GM23338 (cell line): ENCODE measurements around the gene GRK2. TPM values are rescaled to one million over a fixed set of nuclear protein-coding genes. Genes with fewer than 3 reads are reported as not detected.

Source experiments
- ATAC-seq: fragments of 200-7000 bp; cut with Tn5 transposase; 3 replicates; pipeline ENCODE4 v1.9.1; 2020
- DNase-seq: peaks from one replicate; pipeline ENCODE4 v3.0.0-alpha.2; 2015; ENCODE audit warnings: low spot score
- H2AFZ ChIP-seq: fragments of 200-600 bp; sonication (generic); 2 replicates; pipeline ENCODE4 v1.8.0; 2016; ENCODE audit warnings: antibody characterized with exemption, mild to moderate bottlenecking, moderate library complexity
- H3F3A ChIP-seq: fragments of 200-600 bp; sonication (generic); replicated peaks from 2 replicates; pipeline ENCODE4 v1.8.0; 2017; ENCODE audit warnings: antibody characterized with exemption, mixed run types, low read depth
- H3K27ac ChIP-seq: fragments of 200-600 bp; sonication (generic); 2 replicates; pipeline ENCODE4 v1.6.1; 2016; ENCODE audit warnings: low read depth
- H3K27me3 ChIP-seq: fragments of 200-600 bp; sonication (generic); 2 replicates; pipeline ENCODE4 v1.8.0; 2016; ENCODE audit warnings: mild to moderate bottlenecking, mixed run types, moderate library complexity; ENCODE audit not compliant: insufficient read depth
- H3K36me3 ChIP-seq: fragments of 200-600 bp; sonication (generic); 2 replicates; pipeline ENCODE4 v1.8.0; 2016; ENCODE audit warnings: mild to moderate bottlenecking; ENCODE audit not compliant: insufficient read depth
- H3K4me1 ChIP-seq: fragments of 200-600 bp; sonication (generic); 2 replicates; pipeline ENCODE4 v1.8.0; 2016; ENCODE audit warnings: mild to moderate bottlenecking, moderate library complexity; ENCODE audit not compliant: insufficient read depth
- H3K4me2 ChIP-seq: fragments of 200-600 bp; sonication (generic); 2 replicates; pipeline ENCODE4 v1.7.1; 2017; ENCODE audit warnings: mixed run types
- H3K4me3 ChIP-seq: fragments of 200-600 bp; sonication (generic); 2 replicates; pipeline ENCODE4 v1.6.1; 2016; ENCODE audit warnings: mixed run types
- H3K79me2 ChIP-seq: fragments of 200-600 bp; sonication (generic); replicated peaks from 2 replicates; pipeline ENCODE4 v1.8.0; 2017; ENCODE audit warnings: mild to moderate bottlenecking; ENCODE audit not compliant: insufficient read depth
- H3K9me2 ChIP-seq: fragments of 200-600 bp; sonication (generic); 2 replicates; pipeline ENCODE4 v1.8.0; 2017; ENCODE audit not compliant: insufficient read depth
- H4K20me1 ChIP-seq: fragments of 200-600 bp; sonication (generic); replicated peaks from 2 replicates; pipeline ENCODE4 v1.8.0; 2017; ENCODE audit warnings: mild to moderate bottlenecking; ENCODE audit not compliant: insufficient read depth
- H3K27ac Mint-ChIP-seq: 2 replicates; pipeline ENCODE4 v1.8.0; 2020; ENCODE audit warnings: inconsistent platforms, mild to moderate bottlenecking, moderate library complexity, mixed read lengths
- H3K27me3 Mint-ChIP-seq: 3 replicates; pipeline ENCODE4 v1.8.0; 2022; ENCODE audit warnings: low read depth, mild to moderate bottlenecking, moderate library complexity, mixed read lengths, inconsistent platforms; ENCODE audit not compliant: insufficient read depth, poor library complexity
- H3K36me3 Mint-ChIP-seq: 3 replicates; pipeline ENCODE4 v1.8.0; 2021; ENCODE audit warnings: low read depth, mild to moderate bottlenecking, inconsistent platforms, moderate library complexity, mixed read lengths
- H3K4me1 Mint-ChIP-seq: 3 replicates; pipeline ENCODE4 v1.8.0; 2020; ENCODE audit warnings: mild to moderate bottlenecking, inconsistent platforms, mixed read lengths
- H3K4me3 Mint-ChIP-seq: 3 replicates; pipeline ENCODE4 v1.8.0; 2021; ENCODE audit warnings: moderate library complexity, mild to moderate bottlenecking, inconsistent platforms, mixed read lengths
- H3K9me3 Mint-ChIP-seq: 3 replicates; pipeline ENCODE4 v1.8.0; 2020; ENCODE audit warnings: moderate library complexity, mild to moderate bottlenecking, inconsistent platforms, mixed read lengths
- CREB1 ChIP-seq: fragments of 250-450 bp; sonication (Bioruptor Pico); IDR thresholded peaks from 2 replicates; pipeline ENCODE4 v1.5.0; 2020; ENCODE audit warnings: low read depth, mild to moderate bottlenecking, moderate library complexity
- ETS1 ChIP-seq: IDR thresholded peaks from 2 replicates; pipeline ENCODE4 v1.6.1; 2016; ENCODE audit warnings: antibody characterized with exemption
- EZH2phosphoT487 ChIP-seq: fragments of 200-600 bp; sonication (generic); IDR thresholded peaks from one replicate; pipeline ENCODE4 v1.8.1; 2018; ENCODE audit warnings: antibody characterized with exemption; ENCODE audit not compliant: unreplicated experiment
- JUNB ChIP-seq: IDR thresholded peaks from one replicate; pipeline ENCODE4 v1.6.1; 2016; ENCODE audit warnings: antibody characterized with exemption; ENCODE audit not compliant: unreplicated experiment
- NANOG ChIP-seq: IDR thresholded peaks from 2 replicates; pipeline ENCODE4 v1.6.1; 2016; ENCODE audit warnings: antibody characterized with exemption, borderline replicate concordance
- STAT1 ChIP-seq: IDR thresholded peaks from one replicate; pipeline ENCODE4 v1.6.1; 2016; ENCODE audit warnings: antibody characterized with exemption; ENCODE audit not compliant: unreplicated experiment
- ZNF114 ChIP-seq: fragments of 250-450 bp; sonication (Bioruptor Pico); IDR thresholded peaks from 2 replicates; pipeline ENCODE4 v1.5.0; 2020; ENCODE audit warnings: mild to moderate bottlenecking, moderate library complexity
- ZNF462 ChIP-seq: fragments of 250-450 bp; sonication (Bioruptor Pico); IDR thresholded peaks from 2 replicates; pipeline ENCODE4 v1.5.0; 2020; ENCODE audit warnings: mild to moderate bottlenecking, moderate library complexity
- polyA plus RNA-seq: library from polyadenylated mRNA; unstranded; fragments of >200 nt; fragmentation: Nextera tagmentation; extraction: Ambion mirVana; gene quantifications from 2 replicates; pipeline ENCODE4 v1.2.1, GENCODE V29; 2016
- total RNA-seq: library from RNA; depleted of rRNA; stranded (reverse); fragments of >200 nt; shearing (Covaris generic); gene quantifications from 2 replicates; pipeline ENCODE4 v1.2.3, GENCODE V29; 2014

Gene GRK2
- total and polyA plus RNA-seq, 2 experiments from 2014 or later, result 19.5 to 72.5 TPM

- no peak for TF ChIP-seq ZNF462 (CRISPR knock-in tag)
- TF ChIP-seq STAT1, result no peak
- no peak for TF ChIP-seq JUNB
Measured at GRCh38 chr11:67303835-67304411, 37.6 kb downstream of the GRK2 start (continued).

GRCh38 chr11:67304511-67305113 lies 38.3 kb downstream of the GRK2 start:
- Histone ChIP-seq H3F3A (peaks cover 4% of the 10 kb centered on the region; the same call in 1 of the 2 replicates), H4K20me1 (no peaks in the 10 kb centered on the region), H3K79me2 (no peaks in the 10 kb centered on the region), H3K36me3 (no peaks in the 10 kb centered on the region), H3K9me2 (no peaks in the 10 kb centered on the region), H3K27me3 (no peaks in the 10 kb centered on the region), H3K4me2 (peak overlapping the region; percentile 96), H3K4me1 (peaks cover 15% of the 10 kb centered on the region; the same call in 1 of the 2 replicates), H2AFZ (no peak overlapping the region; the same call in 1 of the 2 replicates), H3K4me3 (peak overlapping the region; percentile 87), H3K27ac (no peak overlapping the region)
- Mint-ChIP-seq H3K9me3 (no peaks in the 10 kb centered on the region), H3K27ac (no peak overlapping the region), H3K27me3 (peaks cover 11% of the 10 kb centered on the region), H3K4me1 (peaks cover 3% of the 10 kb centered on the region; the same call in 1 of the 3 replicates), H3K4me3 (peak overlapping the region; percentile 75; the same call in 2 of the 3 replicates), H3K36me3 (no peaks in the 10 kb centered on the region; the same call in 2 of the 3 replicates)
- ATAC-seq, result no peak
- DNase-seq, result no peak
- TF ChIP-seq STAT1, result no peak
- TF ChIP-seq ZNF114 (CRISPR knock-in tag), result no peak
- no peak for TF ChIP-seq ETS1
- no peak for TF ChIP-seq EZH2phosphoT487
- TF ChIP-seq CREB1 (CRISPR knock-in tag), result no peak
- no peak for TF ChIP-seq NANOG
